Activated CD4-positive, CD25-positive, alpha-beta regulatory T cell treated with anti-CD3 and anti-CD28 coated beads, Interleukin-2, amount 50 U/mL, for 16 hours (primary cell): Measurements from ENCODE around the gene FAM234A.
"Not testable (repeated sequence)": the region's sequence is repeated elsewhere in the genome, so short reads cannot be mapped to it uniquely, and the experiment has no call there.

ENCODE experiments used
- DNase-seq: peaks from one replicate; pipeline ENCODE4 v3.0.0-alpha.2; 2020; ENCODE audit warnings: low read depth, low spot score

The FAM234A gene, protein sequence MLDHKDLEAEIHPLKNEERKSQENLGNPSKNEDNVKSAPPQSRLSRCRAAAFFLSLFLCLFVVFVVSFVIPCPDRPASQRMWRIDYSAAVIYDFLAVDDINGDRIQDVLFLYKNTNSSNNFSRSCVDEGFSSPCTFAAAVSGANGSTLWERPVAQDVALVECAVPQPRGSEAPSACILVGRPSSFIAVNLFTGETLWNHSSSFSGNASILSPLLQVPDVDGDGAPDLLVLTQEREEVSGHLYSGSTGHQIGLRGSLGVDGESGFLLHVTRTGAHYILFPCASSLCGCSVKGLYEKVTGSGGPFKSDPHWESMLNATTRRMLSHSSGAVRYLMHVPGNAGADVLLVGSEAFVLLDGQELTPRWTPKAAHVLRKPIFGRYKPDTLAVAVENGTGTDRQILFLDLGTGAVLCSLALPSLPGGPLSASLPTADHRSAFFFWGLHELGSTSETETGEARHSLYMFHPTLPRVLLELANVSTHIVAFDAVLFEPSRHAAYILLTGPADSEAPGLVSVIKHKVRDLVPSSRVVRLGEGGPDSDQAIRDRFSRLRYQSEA

GRCh38 chr16:234468-235305, at the start of gene FAM234A:
Gene FAM234A, plus strand, starts transcription at chr16:234821. Its CDS starts 19,593 bp downstream, at chr16:254414.
- DNase-seq = peak; percentile 89

DNA sequence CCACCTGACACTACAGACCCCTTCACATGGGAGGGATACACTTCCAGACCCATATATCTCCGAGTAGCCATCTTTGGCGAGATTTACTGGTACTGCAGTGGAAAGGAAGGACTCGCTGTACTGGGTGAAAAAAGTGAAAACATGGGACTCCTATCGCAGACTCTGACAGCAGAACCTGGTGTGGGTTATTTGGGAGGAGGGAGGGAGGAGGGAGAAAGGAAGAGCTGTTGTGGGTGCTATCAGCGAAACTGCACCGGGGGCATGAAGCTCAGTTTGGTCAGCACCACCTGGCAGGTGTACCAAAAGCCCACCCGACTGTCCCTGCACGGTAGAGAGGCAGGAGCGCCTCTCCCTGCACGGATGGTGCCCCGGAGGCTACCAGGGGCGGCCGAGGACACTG, 49.4 kb upstream of the FAM234A start:
- DNase-seq = no peak

- DNase-seq = no peak
Measured at GRCh38 chr16:185691-186090, 48.9 kb upstream of the FAM234A start.

DNA sequence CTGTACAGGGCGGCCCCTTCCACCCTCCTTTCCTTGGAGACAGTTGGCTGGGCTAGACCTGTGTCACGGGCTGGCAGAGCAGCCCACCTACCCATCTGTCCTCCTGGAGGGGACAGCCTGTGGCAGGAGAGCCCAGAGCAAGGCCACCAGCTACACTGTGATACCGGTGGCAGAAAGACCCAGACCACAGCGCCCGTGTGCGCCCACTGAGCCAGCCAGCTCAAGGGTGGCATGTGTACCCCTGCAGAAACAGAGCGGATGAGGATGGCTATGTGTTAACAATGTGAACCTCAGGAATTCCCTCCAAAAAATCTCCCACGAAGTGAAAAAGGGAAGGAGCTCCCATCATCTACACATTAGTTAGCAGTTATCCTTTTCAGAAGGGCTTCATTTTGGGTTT, 47.3 kb upstream of the FAM234A start:
- no peak for DNase-seq

DNA sequence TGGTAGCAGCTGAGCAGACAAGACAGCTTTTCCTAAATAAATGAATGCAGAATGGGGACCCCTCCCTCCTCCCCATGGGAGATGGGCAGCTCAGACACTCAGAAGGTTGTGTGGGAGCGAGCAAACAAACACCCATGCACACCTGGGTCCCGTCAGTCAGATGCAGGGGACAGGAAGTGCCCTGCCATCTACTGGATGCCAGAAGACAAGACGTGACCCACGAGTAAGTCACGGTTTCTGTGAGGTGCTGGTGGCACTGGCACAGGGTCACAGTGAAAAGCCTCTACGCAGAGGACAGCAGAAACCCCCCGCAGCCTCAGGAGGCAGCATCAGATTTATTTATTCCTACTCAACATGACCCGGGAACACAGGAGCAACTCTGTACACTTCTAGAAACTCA, 45.9 kb upstream of the FAM234A start:
- DNase-seq = no peak

DNA sequence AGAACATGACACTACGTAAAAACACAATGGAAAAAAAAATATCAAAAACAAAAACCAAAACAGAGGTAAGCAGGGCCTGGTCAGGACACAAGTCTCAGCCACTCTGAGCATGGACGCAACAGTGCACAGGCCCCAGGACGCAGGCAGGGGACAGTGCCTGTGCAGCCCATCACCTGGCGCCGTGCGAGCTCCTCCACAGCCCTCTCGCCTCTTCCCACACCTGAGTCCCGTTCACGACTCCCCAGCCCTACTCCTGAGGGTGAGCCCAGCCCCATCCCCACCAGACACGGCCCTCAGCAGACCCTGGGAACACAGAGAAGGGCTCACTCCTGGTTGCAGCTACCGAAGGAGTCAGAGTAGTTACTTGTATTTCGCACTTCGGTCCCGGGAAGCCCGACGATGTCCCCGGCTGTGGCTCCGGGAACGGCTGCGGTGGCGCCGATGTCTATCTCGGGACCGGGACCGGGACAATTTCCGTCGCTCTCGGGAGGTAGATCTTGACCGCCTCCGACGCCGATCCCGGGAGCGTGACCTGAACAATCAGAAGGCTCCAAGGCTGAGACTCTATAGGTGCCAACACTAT, 44.9 kb upstream of the FAM234A start:
- no peak for DNase-seq

DNA sequence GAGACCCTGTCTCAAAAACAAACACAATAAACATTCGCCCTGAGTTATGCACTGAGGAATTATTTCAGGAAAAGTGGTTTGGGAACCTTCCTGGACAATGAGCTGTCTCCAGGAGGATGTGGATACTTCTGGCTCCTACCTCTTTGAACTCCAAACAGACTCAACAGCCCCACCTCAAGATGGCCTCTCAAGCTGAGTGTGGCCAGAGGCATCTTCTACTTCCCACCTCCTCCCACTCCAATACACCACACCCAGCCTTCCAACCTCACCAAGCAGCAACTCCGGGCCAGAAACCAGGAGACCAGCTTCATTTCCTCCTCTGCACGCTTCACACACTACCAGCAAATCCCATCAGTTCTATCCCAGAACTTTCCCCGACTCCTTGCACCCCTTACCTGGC, 42.8 kb upstream of the FAM234A start:
- DNase-seq = no peak

DNA sequence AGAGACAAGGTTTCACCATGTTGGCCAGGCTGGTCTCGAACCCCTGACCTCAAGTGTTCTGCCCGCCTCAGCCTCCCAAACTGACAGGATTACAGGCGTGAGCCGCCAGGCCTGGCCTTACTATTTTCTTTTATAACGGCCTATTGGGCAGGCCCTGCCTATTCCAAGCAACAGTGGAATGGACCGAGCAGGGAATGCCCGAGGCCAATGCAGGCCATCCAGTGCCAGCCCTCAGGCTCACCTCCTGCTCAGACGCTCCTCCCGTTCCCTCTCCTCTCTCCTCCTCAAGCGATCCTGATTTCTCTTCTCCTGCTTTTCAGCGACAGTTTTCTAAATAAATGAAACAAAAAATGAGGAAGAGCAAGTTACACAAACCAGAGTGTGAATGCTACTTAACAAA, 41.9 kb upstream of the FAM234A start:
- no peak for DNase-seq

GRCh38 chr16:193441-193840, 41.2 kb upstream of the FAM234A start:
- no peak for DNase-seq

GRCh38 chr16:194516-194915, 40.1 kb upstream of the FAM234A start:
- DNase-seq = no peak

DNA sequence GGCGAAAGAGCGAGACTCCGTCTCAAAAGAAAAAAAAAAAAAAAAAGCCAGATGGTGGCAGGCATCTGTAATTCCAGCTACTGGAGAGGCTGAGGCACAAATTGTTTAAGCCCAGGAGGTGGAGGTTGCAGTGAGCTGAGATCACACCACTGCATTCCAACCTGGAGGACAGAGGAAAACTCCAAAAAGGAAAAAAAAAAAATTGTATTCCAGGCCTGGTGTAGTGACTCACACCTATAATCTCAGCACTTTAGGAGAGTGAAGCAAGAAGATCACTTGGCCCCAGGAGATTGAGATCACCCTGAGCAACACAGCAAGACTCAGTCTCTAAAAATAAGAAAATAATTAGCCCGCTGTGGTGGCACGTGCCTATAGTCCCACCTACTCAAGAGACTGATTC, 34.2 kb upstream of the FAM234A start:
- no peak for DNase-seq

- DNase-seq = no peak
Measured at GRCh38 chr16:203246-203645, 31.4 kb upstream of the FAM234A start.

GRCh38 chr16:204046-204445, 30.6 kb upstream of the FAM234A start:
- DNase-seq = not testable (repeated sequence)

DNA sequence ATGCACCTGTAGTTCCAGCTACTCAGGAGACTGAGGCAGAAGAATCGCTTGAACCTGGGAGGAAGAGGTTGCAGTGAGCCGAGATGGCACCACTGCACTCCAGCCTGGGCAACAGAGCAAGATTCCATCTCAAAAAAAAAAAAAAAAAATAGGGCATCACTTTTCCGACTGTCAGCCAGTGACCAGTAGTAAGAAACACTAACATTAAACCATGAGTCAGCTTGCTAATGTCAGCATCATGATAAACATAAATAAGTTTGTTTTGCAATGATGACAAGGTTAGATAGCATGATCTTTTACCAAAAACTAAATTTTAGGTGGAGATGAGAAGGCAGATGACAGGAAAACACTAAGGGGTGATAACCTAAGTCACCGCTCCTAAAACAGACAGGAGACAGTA, 25.3 kb upstream of the FAM234A start:
- not testable (repeated sequence) for DNase-seq

DNA sequence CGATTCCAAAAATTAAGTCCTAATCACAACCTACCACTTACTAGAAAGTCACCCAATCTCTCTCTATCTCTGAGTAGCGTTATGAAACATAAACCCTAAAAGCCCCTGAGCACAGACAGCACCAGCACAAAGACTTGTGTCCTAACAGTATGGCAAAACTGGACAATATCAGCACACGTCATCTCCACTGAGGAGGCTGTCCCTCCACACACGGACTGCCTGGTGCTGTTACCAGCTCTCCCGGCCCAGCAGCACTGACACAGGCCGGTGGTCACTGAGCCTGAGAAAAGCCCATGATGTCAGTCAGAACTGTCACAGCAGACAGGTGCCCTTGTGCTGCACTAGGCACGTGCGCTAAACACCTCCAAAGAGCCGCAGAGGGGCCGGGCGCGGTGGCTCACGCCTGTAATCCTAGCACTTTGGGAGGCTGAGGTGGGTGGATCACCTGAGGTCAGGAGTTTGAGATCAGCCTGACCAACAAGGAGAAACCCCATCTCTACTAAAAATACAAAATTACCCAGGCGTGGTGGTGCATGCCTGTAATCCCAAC, 22.9 kb upstream of the FAM234A start:
- DNase-seq = not testable (repeated sequence)

DNA sequence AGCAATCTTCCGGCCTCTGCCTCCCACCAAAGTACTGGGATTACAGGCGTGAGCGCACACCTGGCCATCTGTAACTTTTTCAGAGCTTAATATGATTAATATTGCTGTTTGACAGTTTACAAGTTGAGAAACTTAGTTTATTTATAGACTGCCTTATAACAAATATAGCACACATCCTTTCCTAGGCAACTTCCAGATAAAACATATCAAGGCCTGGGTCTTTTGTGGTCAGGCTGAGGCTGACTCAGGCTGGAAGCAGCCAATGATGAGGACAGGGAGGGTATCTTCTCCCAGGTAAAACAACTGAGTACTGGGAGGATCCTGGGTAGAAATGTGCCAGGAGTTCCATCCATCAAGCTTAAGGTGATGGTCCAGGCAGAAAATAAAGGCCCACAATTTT, 21.6 kb upstream of the FAM234A start:
- no peak for DNase-seq

DNA sequence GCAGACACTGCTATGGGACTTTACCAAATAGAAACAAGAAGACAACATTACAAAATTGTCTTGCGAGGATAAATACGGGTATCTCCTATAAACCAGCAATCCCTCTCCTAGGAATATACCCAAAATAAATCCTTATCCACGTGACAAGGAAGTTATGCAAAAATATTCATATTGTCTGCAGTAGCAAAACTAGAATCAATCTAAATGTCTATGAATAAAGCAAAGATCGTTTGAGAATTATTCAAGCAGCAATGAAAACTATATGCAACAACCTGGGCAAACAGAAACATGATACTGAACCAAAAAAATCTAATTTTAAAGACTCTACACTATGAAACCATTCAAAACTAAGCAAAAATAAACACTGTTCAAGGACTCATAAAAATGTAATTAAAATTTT, 14.6 kb upstream of the FAM234A start:
- DNase-seq = no peak

GRCh38 chr16:228151-228851, 6.3 kb upstream of the FAM234A start:
- no peak for DNase-seq

DNA sequence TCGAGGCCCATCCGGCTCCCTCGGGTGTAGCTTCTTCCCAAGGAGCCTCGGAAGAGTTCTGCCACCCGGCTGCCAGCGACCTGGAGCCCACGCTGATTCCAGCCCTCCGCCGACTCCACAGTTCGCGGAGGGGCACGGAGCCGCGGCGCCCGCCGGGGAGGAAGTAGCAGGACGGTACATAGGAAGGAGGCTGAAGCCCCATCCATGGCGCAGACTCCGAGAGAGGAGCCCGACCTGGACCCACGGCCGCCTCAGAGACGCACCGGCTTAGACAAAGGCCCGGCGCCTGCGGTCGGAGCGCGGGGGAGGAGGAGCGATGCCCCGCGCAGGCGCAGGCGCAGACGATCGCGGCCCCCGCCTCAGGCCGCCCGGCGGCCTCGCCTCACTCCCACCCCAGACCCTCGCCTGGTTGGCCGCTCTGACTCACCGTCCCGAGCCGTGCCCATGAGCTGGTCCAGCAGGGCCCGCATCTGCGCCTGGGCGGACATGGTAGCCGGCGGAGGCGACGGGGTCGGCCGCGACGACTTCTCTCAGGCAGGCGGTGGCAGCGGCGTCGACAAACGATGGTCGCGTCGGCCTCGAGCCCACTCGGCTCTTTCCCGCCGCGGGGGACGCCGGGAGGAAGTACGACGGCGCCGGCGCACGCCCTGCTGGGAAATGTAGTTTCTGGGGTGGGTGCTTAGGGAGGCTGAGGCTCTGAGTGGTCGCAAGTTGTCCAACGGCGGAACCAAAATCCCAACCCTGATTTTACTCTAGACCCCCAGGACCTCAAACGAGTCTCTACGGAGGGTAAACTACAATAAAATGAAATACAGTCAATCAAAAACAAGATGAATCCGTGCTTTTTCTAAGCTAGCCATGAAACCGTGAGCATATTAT, 5.5 kb upstream of the FAM234A start, which contains the start of gene LUC7L:
TSS of gene LUC7L (minus strand) at position 598 of the 879 bp plus-strand sequence. CDS start at position 488, 110 bp downstream.
- peak; percentile 76 for DNase-seq

DNA sequence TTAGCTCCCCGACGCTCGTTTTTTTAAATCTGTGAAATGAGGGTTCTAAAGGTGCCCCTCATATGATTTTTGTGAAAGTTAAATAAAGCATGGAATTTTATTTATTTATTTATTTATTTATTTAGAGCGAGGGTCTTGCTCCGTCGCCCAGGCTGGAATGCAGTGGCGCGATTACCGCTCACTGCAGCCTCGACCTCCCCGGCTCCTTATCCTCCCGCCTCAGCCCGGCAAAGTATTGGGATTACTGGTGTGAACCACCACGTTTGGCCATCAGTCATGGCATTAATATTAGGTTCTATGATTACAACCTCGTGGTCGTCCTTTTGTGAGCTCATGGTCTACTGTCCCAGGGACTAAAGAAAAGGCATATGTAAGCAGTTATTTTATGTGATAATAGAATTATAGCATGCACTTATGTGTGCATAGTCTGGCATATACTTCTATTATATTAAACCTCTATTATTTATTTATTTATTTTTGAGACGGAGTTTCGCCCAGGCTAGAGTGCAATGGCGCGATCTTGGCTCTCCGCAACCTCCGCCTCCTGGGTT, 4.8 kb upstream of the FAM234A start:
- no peak for DNase-seq
